CD14-positive monocyte (primary cell): ENCODE data around the gene SMNDC1. TPM values are rescaled to one million over a fixed set of nuclear protein-coding genes. Genes with fewer than 3 reads are reported as not detected.

Experiments
- DNase-seq, 3 donors: peaks; one replicate each; pipeline ENCODE4 v3.0.0-alpha.2; 2011 to 2022
- H2AFZ ChIP-seq: 2 replicates; pipeline ENCODE4 v1.6.0; 2012; ENCODE audit warnings: mild to moderate bottlenecking, low read depth, low read length, inconsistent platforms; ENCODE audit not compliant: insufficient read depth, poor library complexity, severe bottlenecking
- H3K27ac ChIP-seq, 2 donors: 1 replicate in 1 of 2; 2 replicates in 1 of 2; pipeline ENCODE4 v1.5.1; 2012 to 2013; ENCODE audit warnings: low read length in 2 of 2, control low read depth in 1 of 2, inconsistent platforms in 1 of 2, low read depth in 1 of 2, mild to moderate bottlenecking in 1 of 2
- H3K27me3 ChIP-seq, 2 donors: one replicate each; pipeline versions ENCODE4 v1.6.0 to v1.6.1; 2011 to 2013; ENCODE audit warnings: low read length in 2 of 2; ENCODE audit not compliant: control insufficient read depth in 2 of 2, insufficient read depth in 2 of 2
- H3K36me3 ChIP-seq, 2 donors: replicated peaks in 1 of 2; 1 replicate in 1 of 2; 2 replicates in 1 of 2; pipeline versions ENCODE4 v1.5.1 to v1.6.1; 2012 to 2013; ENCODE audit warnings: low read length in 2 of 2, control low read depth in 1 of 2, inconsistent platforms in 1 of 2, mild to moderate bottlenecking in 1 of 2; ENCODE audit not compliant: insufficient read depth in 2 of 2, control insufficient read depth in 1 of 2
- H3K4me1 ChIP-seq, 2 donors: 1 replicate in 1 of 2; 2 replicates in 1 of 2; pipeline versions ENCODE4 v1.5.1 to v1.6.1; 2012 to 2013; ENCODE audit warnings: low read length in 2 of 2, control low read depth in 1 of 2, inconsistent platforms in 1 of 2, mild to moderate bottlenecking in 1 of 2, moderate library complexity in 1 of 2; ENCODE audit not compliant: insufficient read depth in 2 of 2, control insufficient read depth in 1 of 2
- H3K4me2 ChIP-seq: replicated peaks from 2 replicates; pipeline ENCODE3; 2012; ENCODE audit warnings: low read length, moderate library complexity, mild to moderate bottlenecking; ENCODE audit not compliant: poor library complexity, severe bottlenecking; ENCODE audit errors: extremely low read depth
- H3K4me3 ChIP-seq, 3 experiments: fragments of 200-600 bp in 1 of 3; sonication (generic) in 1 of 3; replicated peaks in 1 of 3; 1 replicate in 2 of 3; 2 replicates in 1 of 3; pipeline ENCODE4 v1.5.1; 2011 to 2013; ENCODE audit warnings: low read length in 3 of 3, mild to moderate bottlenecking in 3 of 3, control low read depth in 2 of 3, low read depth in 2 of 3, inconsistent platforms in 1 of 3, moderate library complexity in 1 of 3
- H3K79me2 ChIP-seq: 2 replicates; pipeline ENCODE4 v1.6.0; 2012; ENCODE audit warnings: mild to moderate bottlenecking, control low read depth, inconsistent platforms, low read length, moderate library complexity; ENCODE audit not compliant: insufficient read depth
- H3K9ac ChIP-seq: 2 replicates; pipeline ENCODE4 v1.6.0; 2017; ENCODE audit warnings: low read length, mild to moderate bottlenecking; ENCODE audit not compliant: insufficient read depth, poor library complexity, severe bottlenecking
- H3K9me3 ChIP-seq, 2 donors: replicated peaks in 1 of 2; 1 replicate in 1 of 2; 2 replicates in 1 of 2; pipeline versions ENCODE4 v1.5.1 to v1.6.1; 2012 to 2013; ENCODE audit warnings: low read length in 2 of 2, control low read depth in 1 of 2; ENCODE audit not compliant: control insufficient read depth in 1 of 2, insufficient read depth in 1 of 2
- H4K20me1 ChIP-seq: 2 replicates; pipeline ENCODE4 v1.6.0; 2012; ENCODE audit warnings: mild to moderate bottlenecking, low read length, control low read depth, moderate library complexity; ENCODE audit not compliant: insufficient read depth
- H3K27ac Mint-ChIP-seq, 7 donors: one replicate each; pipeline ENCODE4 v1.8.0; 2020; ENCODE audit warnings: mild to moderate bottlenecking in 7 of 7, mixed read lengths in 7 of 7, moderate library complexity in 6 of 7, inconsistent platforms in 2 of 7
- H3K27me3 Mint-ChIP-seq, 3 donors: one replicate each; pipeline ENCODE4 v1.8.0; 2021 to 2022; ENCODE audit warnings: low read depth in 3 of 3, mild to moderate bottlenecking in 3 of 3, mixed read lengths in 3 of 3, moderate library complexity in 3 of 3, inconsistent platforms in 1 of 3
- H3K36me3 Mint-ChIP-seq, 2 donors: one replicate each; pipeline ENCODE4 v1.8.0; 2020; ENCODE audit warnings: mixed read lengths in 2 of 2, inconsistent platforms in 1 of 2, mild to moderate bottlenecking in 1 of 2
- H3K4me1 Mint-ChIP-seq: one replicate; pipeline ENCODE4 v1.8.0; 2020; ENCODE audit warnings: mild to moderate bottlenecking, mixed read lengths
- H3K4me3 Mint-ChIP-seq, 2 donors: one replicate each; pipeline ENCODE4 v1.8.0; 2020; ENCODE audit warnings: mild to moderate bottlenecking in 2 of 2, mixed read lengths in 2 of 2, moderate library complexity in 1 of 2
- H3K9me3 Mint-ChIP-seq, 7 donors: one replicate each; pipeline ENCODE4 v1.8.0; 2020 to 2022; ENCODE audit warnings: mixed read lengths in 7 of 7, mild to moderate bottlenecking in 6 of 7, moderate library complexity in 6 of 7, inconsistent platforms in 2 of 7
- CTCF ChIP-seq: fragments of 200-600 bp; IDR thresholded peaks from one replicate; pipeline ENCODE4 v1.8.0; 2022; ENCODE audit warnings: antibody characterized with exemption, mild to moderate bottlenecking
- WGBS: methylation state at CpG from one replicate; pipeline ENCODE4 v1.1.5; 2013; ENCODE audit warnings: missing lambda C conversion rate; ENCODE audit not compliant: insufficient coverage; 5-methylcytosine and 5-hydroxymethylcytosine counted together
- intact Hi-C, 2 donors: fragments of 100-400 bp; cut with micrococcal nuclease; formaldehyde crosslinking; loops; one replicate each; pipeline versions ENCODE4 v1.15.0 to v1.15.1; 2023
- polyA plus RNA-seq, 3 donors: library from polyadenylated mRNA; depleted of rRNA in 1 of 3; unstranded in 2 of 3; stranded (reverse) in 1 of 3; fragments of 300-500 nt in 2 of 3; fragments of >200 nt in 1 of 3; fragmentation: Illumina TruSeq in 2 of 3; gene quantifications; 1 replicate in 2 of 3; 2 replicates in 1 of 3; pipeline ENCODE4 v1.2.3, GENCODE V29; 2012 to 2021

SMNDC1 gene
- polyA plus RNA-seq, 3 donors: 15.6 to 18.2 (median 16.4) TPM

GRCh38 chr10:110326351-110327032 is 21.8 kb upstream of the SMNDC1 start:
- Histone ChIP-seq H3K9ac (no peak overlapping the region), H3K4me3 (no peak overlapping the region), H3K79me2 (no peaks in the 10 kb centered on the region), H3K27ac (no peak overlapping the region), H3K27me3 (no peaks in the 10 kb centered on the region), H3K9me3 (peaks cover 15 to 24% of the 10 kb centered on the region in 2 donors), H4K20me1 (no peaks in the 10 kb centered on the region), H3K4me1 (no peaks in the 10 kb centered on the region), H3K36me3 (no peaks in the 10 kb centered on the region), H2AFZ (no peak overlapping the region), H3K4me2 (no peak overlapping the region)
- Mint-ChIP-seq H3K36me3 (no peaks in the 10 kb centered on the region), H3K27ac (no peak overlapping the region), H3K4me1 (peaks cover 1% of the 10 kb centered on the region), H3K9me3 (peaks cover 14 to 31% (median 25%) of the 10 kb centered on the region in 7 donors), H3K27me3 (peaks cover 0 to 4% (median 0%) of the 10 kb centered on the region in 3 donors), H3K4me3 (no peak overlapping the region)
- peak in 1 of 3 donors; percentile 9 for DNase-seq
- intact Hi-C loops: no loop called here
- no peak for TF ChIP-seq CTCF
- WGBS: 92% methylated on average over 2 of the region's 4 CpGs

GRCh38 chr10:110324805-110325280 is 20.1 kb upstream of the SMNDC1 start:
- WGBS: 60% methylated on average over 1 of the region's 3 CpGs
- Mint-ChIP-seq H3K27me3 (peaks cover 0 to 4% (median 0%) of the 10 kb centered on the region in 3 donors), H3K9me3 (peaks cover 2 to 21% (median 16%) of the 10 kb centered on the region in 7 donors), H3K4me3 (no peak overlapping the region), H3K4me1 (peaks cover 1% of the 10 kb centered on the region), H3K27ac (no peak overlapping the region), H3K36me3 (no peaks in the 10 kb centered on the region)
- Histone ChIP-seq H3K4me3 (no peak overlapping the region), H3K9me3 (peaks cover 0 to 7% of the 10 kb centered on the region in 2 donors), H3K27ac (no peak overlapping the region), H2AFZ (no peak overlapping the region), H3K27me3 (no peaks in the 10 kb centered on the region), H3K4me2 (no peak overlapping the region), H3K9ac (no peak overlapping the region), H3K4me1 (no peaks in the 10 kb centered on the region), H3K79me2 (no peaks in the 10 kb centered on the region), H4K20me1 (no peaks in the 10 kb centered on the region), H3K36me3 (no peaks in the 10 kb centered on the region)
- TF ChIP-seq CTCF: no peak
- peak in 1 of 3 donors; percentile 25 for DNase-seq
- intact Hi-C loops: no loop called here
